MCF 10A (cell line): ENCODE data around the gene CCT7. TPM values are rescaled to one million over a fixed set of nuclear protein-coding genes. Genes with fewer than 3 reads are reported as not detected.

Experiments
- BruUV-seq: library from RNA; stranded (reverse); fragments of 400-500 nt; replicated peaks from 2 replicates; lab custom pipeline; 2021; lab: Mats Ljungman, UMichigan
- CTCF ChIA-PET: fragments of 300-600 bp; sonication (Branson Sonifier 250); formaldehyde crosslinking; extraction: SDS; loops from one replicate; lab custom pipeline; 2021; ENCODE audit warnings: antibody characterized with exemption, inconsistent platforms; lab: Yijun Ruan, JAX
- POLR2A ChIA-PET: fragments of 300-600, 350-650 bp; sonication (Branson Sonifier 250); formaldehyde crosslinking; extraction: SDS; loops from one replicate; lab custom pipeline; 2020; ENCODE audit warnings: antibody characterized with exemption, inconsistent platforms; lab: Yijun Ruan, JAX
- DNase-seq: peaks from one replicate; pipeline ENCODE4 v3.0.0-alpha.2; 2018; ENCODE audit not compliant: unreplicated experiment
- H3K27ac Mint-ChIP-seq: one replicate; pipeline ENCODE4 v1.8.0; 2022; ENCODE audit warnings: mild to moderate bottlenecking, low read depth, mixed read lengths; ENCODE audit not compliant: unreplicated experiment
- H3K27me3 Mint-ChIP-seq: one replicate; pipeline ENCODE4 v1.8.0; 2022; ENCODE audit warnings: mixed read lengths; ENCODE audit not compliant: insufficient read depth, unreplicated experiment
- H3K36me3 Mint-ChIP-seq: one replicate; pipeline ENCODE4 v1.8.0; 2022; ENCODE audit warnings: mild to moderate bottlenecking, moderate library complexity, mixed read lengths; ENCODE audit not compliant: insufficient read depth, unreplicated experiment
- H3K4me1 Mint-ChIP-seq: one replicate; pipeline ENCODE4 v1.8.0; 2022; ENCODE audit warnings: mixed read lengths; ENCODE audit not compliant: insufficient read depth, unreplicated experiment
- H3K4me3 Mint-ChIP-seq: one replicate; pipeline ENCODE4 v1.8.0; 2022; ENCODE audit warnings: mild to moderate bottlenecking, moderate library complexity, mixed read lengths; ENCODE audit not compliant: unreplicated experiment
- H3K9me3 Mint-ChIP-seq: one replicate; pipeline ENCODE4 v1.8.0; 2022; ENCODE audit warnings: mixed read lengths; ENCODE audit not compliant: unreplicated experiment
- CTCF ChIP-seq: fragments of 200-600 bp; IDR thresholded peaks from one replicate; pipeline ENCODE4 v1.8.0; 2022; ENCODE audit warnings: antibody characterized with exemption, mild to moderate bottlenecking; ENCODE audit not compliant: unreplicated experiment
- intact Hi-C: fragments of 100-400 bp; cut with micrococcal nuclease; formaldehyde crosslinking; loops from 2 replicates; pipeline ENCODE4 v1.14.1; 2022
- total RNA-seq: library from RNA; stranded (reverse); gene quantifications from 2 replicates; pipeline ENCODE4 v1.2.3, GENCODE V29; 2022

The CCT7 gene
- total RNA-seq, 1 experiment from 2014 or later: 495 TPM

GRCh38 chr2:73223821-73224220 is 10.3 kb upstream of the CCT7 start:
- POLR2A ChIA-PET: interaction anchor here (0.6 to 2.4 kb wide), 4 partner anchors 9 to 46 kb away, joined by 4 to 8 read pairs (median 5); partner anchors contain the start of gene PRADC1
- Mint-ChIP-seq H3K27ac (no peak overlapping the region), H3K36me3 (peaks cover 20% of the 10 kb centered on the region), H3K4me3 (no peak overlapping the region), H3K4me1 (no peaks in the 10 kb centered on the region), H3K27me3 (no peaks in the 10 kb centered on the region), H3K9me3 (no peaks in the 10 kb centered on the region)
- CTCF ChIA-PET: interaction anchor here (0.7 to 3.8 kb wide), 3 partner anchors 11 to 153 kb away, joined by 3 to 20 read pairs (median 5); partner anchors contain the start of gene SMYD5
- no TSS peak for BruUV-seq
- intact Hi-C loops: no loop called here
- TF ChIP-seq CTCF: no peak
- DNase-seq: no peak

GRCh38 chr2:73225513-73226360 is 8.4 kb upstream of the CCT7 start:
- POLR2A ChIA-PET: no interaction called here
- H3K4me3 Mint-ChIP-seq: no peak overlapping the region
- DNase-seq: no peak
- TF ChIP-seq CTCF: no peak
- H3K27me3 Mint-ChIP-seq: no peaks in the 10 kb centered on the region
- peaks cover 26% of the 10 kb centered on the region for H3K36me3 Mint-ChIP-seq
- TSS peak; percentile 20 for BruUV-seq
- CTCF ChIA-PET: interaction anchor here (0.8 to 0.9 kb wide), 2 partner anchors 13 to 14 kb away, joined by 3 to 4 read pairs; no protein-coding TSS in a partner anchor
- intact Hi-C loops: no loop called here
- no peaks in the 10 kb centered on the region for H3K4me1 Mint-ChIP-seq
- H3K9me3 Mint-ChIP-seq: no peaks in the 10 kb centered on the region
- no peak overlapping the region for H3K27ac Mint-ChIP-seq

- H3K4me1 Mint-ChIP-seq: no peaks in the 10 kb centered on the region
- no TSS peak for BruUV-seq
- TF ChIP-seq CTCF: no peak
- no peaks in the 10 kb centered on the region for H3K27me3 Mint-ChIP-seq
- peaks cover 14% of the 10 kb centered on the region for H3K36me3 Mint-ChIP-seq
- H3K4me3 Mint-ChIP-seq: no peak overlapping the region
- intact Hi-C loops: no loop called here
- H3K27ac Mint-ChIP-seq: no peak overlapping the region
- no peaks in the 10 kb centered on the region for H3K9me3 Mint-ChIP-seq
- DNase-seq: no peak
- ChIA-PET CTCF (interaction anchor here (0.8 to 4.0 kb wide), 3 partner anchors 10 to 49 kb away, joined by 3 to 24 read pairs (median 3); no protein-coding TSS in a partner anchor), POLR2A (interaction anchor here (1.4 to 9.2 kb wide), 2 partner anchors 10 to 26 kb away, joined by 3 to 74 read pairs; no protein-coding TSS in a partner anchor)
Observed at GRCh38 chr2:73227086-73227485, 7.0 kb upstream of the CCT7 start.

- no peak for DNase-seq
- H3K4me1 Mint-ChIP-seq: no peaks in the 10 kb centered on the region
- no peak overlapping the region for H3K27ac Mint-ChIP-seq
- no peaks in the 10 kb centered on the region for H3K27me3 Mint-ChIP-seq
- no peak for TF ChIP-seq CTCF
- ChIA-PET POLR2A (interaction anchor here (1.2 to 9.2 kb wide), 3 partner anchors 11 to 25 kb away, joined by 3 to 74 read pairs (median 4); no protein-coding TSS in a partner anchor), CTCF (interaction anchor here (0.5 to 4.0 kb wide), 3 partner anchors 16 to 65 kb away, joined by 3 to 24 read pairs (median 3); no protein-coding TSS in a partner anchor)
- no peaks in the 10 kb centered on the region for H3K9me3 Mint-ChIP-seq
- no TSS peak for BruUV-seq
- intact Hi-C loops: no loop called here
- H3K36me3 Mint-ChIP-seq: peaks cover 6% of the 10 kb centered on the region
- no peak overlapping the region for H3K4me3 Mint-ChIP-seq
Observed at GRCh38 chr2:73228631-73229030, 5.5 kb upstream of the CCT7 start.
